Fibroblast of lung (primary cell): ENCODE measurements around the gene VWA8. TPM values are rescaled to one million over a fixed set of nuclear protein-coding genes. Genes with fewer than 3 reads are reported as not detected.
A peak's percentile ranks its signal among the peaks of the same experiment; 100 is the strongest.

Source experiments
- DNase-seq, 2 donors: peaks; one replicate each; pipeline versions ENCODE4 v3.0.0 to v3.0.0-alpha.2; 2010; ENCODE audit warnings: low read depth in 2 of 2
- H2AFZ ChIP-seq: 2 replicates; pipeline ENCODE4 v1.5.1; 2012; ENCODE audit warnings: low read length, control low read depth, inconsistent platforms
- H3K27ac ChIP-seq: 2 replicates; pipeline ENCODE4 v1.5.1; 2011; ENCODE audit warnings: low read length, control low read depth; ENCODE audit not compliant: insufficient read depth
- H3K27me3 ChIP-seq: 2 replicates; pipeline ENCODE4 v1.5.1; 2011; ENCODE audit warnings: mild to moderate bottlenecking, low read length; ENCODE audit not compliant: control insufficient read depth, insufficient read depth
- H3K36me3 ChIP-seq: 2 replicates; pipeline ENCODE4 v1.5.1; 2011; ENCODE audit warnings: low read length; ENCODE audit not compliant: control insufficient read depth, insufficient read depth
- H3K4me1 ChIP-seq: 2 replicates; pipeline ENCODE4 v1.5.1; 2011; ENCODE audit warnings: low read length; ENCODE audit not compliant: control insufficient read depth, insufficient read depth; ENCODE audit errors: extremely low read depth
- H3K4me2 ChIP-seq: 2 replicates; pipeline ENCODE4 v1.5.1; 2011; ENCODE audit warnings: low read length, control low read depth; ENCODE audit not compliant: insufficient read depth; ENCODE audit errors: extremely low read depth
- H3K4me3 ChIP-seq, 4 experiments: fragments of 200-600 bp in 1 of 4; sonication (generic) in 1 of 4; replicated peaks in 1 of 4; 2 replicates each; pipeline ENCODE4 v1.5.1; 2011 to 2016; ENCODE audit warnings: low read length in 4 of 4, low read depth in 3 of 4, mild to moderate bottlenecking in 3 of 4, control low read depth in 2 of 4, inconsistent platforms in 1 of 4, mixed read lengths in 1 of 4; ENCODE audit not compliant: insufficient read depth in 1 of 4; ENCODE audit errors: control extremely low read depth in 1 of 4
- H3K79me2 ChIP-seq: 2 replicates; pipeline ENCODE4 v1.5.1; 2012; ENCODE audit warnings: mild to moderate bottlenecking, low read length, inconsistent platforms; ENCODE audit not compliant: control insufficient read depth, insufficient read depth
- H3K9ac ChIP-seq: 2 replicates; pipeline ENCODE4 v1.5.1; 2011; ENCODE audit warnings: mild to moderate bottlenecking, low read length, control low read depth; ENCODE audit not compliant: insufficient read depth
- H3K9me3 ChIP-seq: 2 replicates; pipeline ENCODE4 v1.5.1; 2012; ENCODE audit warnings: low read depth, low read length; ENCODE audit not compliant: control insufficient read depth, insufficient read depth
- H4K20me1 ChIP-seq: 2 replicates; pipeline ENCODE4 v1.5.1; 2011; ENCODE audit warnings: low read length; ENCODE audit not compliant: control insufficient read depth, insufficient read depth; ENCODE audit errors: extremely low read depth
- CTCF ChIP-seq, 2 donors: IDR thresholded peaks in 1 of 2; conservative IDR thresholded peaks in 1 of 2; 1 replicate in 1 of 2; 2 replicates in 1 of 2; pipeline ENCODE4 v1.5.1; 2011 to 2012; ENCODE audit warnings: low read length in 2 of 2, control low read depth in 1 of 2, inconsistent platforms in 1 of 2, low read depth in 1 of 2, mild to moderate bottlenecking in 1 of 2
- EZH2 ChIP-seq: IDR thresholded peaks from 2 replicates; pipeline ENCODE4 v1.5.1; 2012; ENCODE audit warnings: low read length, control low read depth, mild to moderate bottlenecking; ENCODE audit errors: missing control alignments
- polyA plus RNA-seq, 2 donors: library from polyadenylated mRNA; depleted of rRNA in 1 of 2; stranded (reverse) in 1 of 2; unstranded in 1 of 2; fragments of >200 nt; gene quantifications; 2 replicates each; pipeline ENCODE4 v1.2.1, GENCODE V29; 2011 to 2012; ENCODE audit warnings: missing spikeins in 1 of 2
- total RNA-seq: library from RNA; depleted of rRNA; stranded (reverse); fragments of >200 nt; gene quantifications from 2 replicates; pipeline ENCODE4 v1.2.1, GENCODE V29; 2014

Gene VWA8
- total and polyA plus RNA-seq, 2 donors (not counting 1 experiment from before 2014, with no cell fraction given): 12.6 to 29.9 TPM

- Histone ChIP-seq H3K27me3 (no peaks in the 10 kb centered on the region), H4K20me1 (no peaks in the 10 kb centered on the region), H3K9ac (no peak overlapping the region), H3K36me3 (no peaks in the 10 kb centered on the region), H3K27ac (no peak overlapping the region), H3K4me3 (no peak overlapping the region), H3K4me2 (no peak overlapping the region), H3K4me1 (peaks cover 3% of the 10 kb centered on the region), H3K9me3 (no peaks in the 10 kb centered on the region), H3K79me2 (no peaks in the 10 kb centered on the region), H2AFZ (no peak overlapping the region)
- TF ChIP-seq EZH2 (no peak), CTCF (conservative IDR thresholded peaks at IDR 0.05 in 1 of 2, IDR thresholded peaks at IDR 0.05 in 1 of 2; ENCODE audit: low read depth in 1 of 2, low read length in 2 of 2) (no peak)
- DNase-seq: no peak
Observed at GRCh38 chr13:41655997-41656396, 304.9 kb downstream of the VWA8 start.

GRCh38 chr13:41654796-41655195, 306.1 kb downstream of the VWA8 start:
- no peaks in the 10 kb centered on the region for H3K79me2 ChIP-seq
- H2AFZ ChIP-seq: no peak overlapping the region
- no peak overlapping the region for H3K27ac ChIP-seq
- H3K36me3 ChIP-seq: no peaks in the 10 kb centered on the region
- TF ChIP-seq EZH2 (no peak), CTCF (conservative IDR thresholded peaks at IDR 0.05 in 1 of 2, IDR thresholded peaks at IDR 0.05 in 1 of 2; ENCODE audit: low read depth in 1 of 2, low read length in 2 of 2) (no peak)
- no peaks in the 10 kb centered on the region for H3K9me3 ChIP-seq
- no peak overlapping the region for H3K4me3 ChIP-seq
- no peak overlapping the region for H3K4me2 ChIP-seq
- H3K4me1 ChIP-seq: peaks cover 3% of the 10 kb centered on the region
- no peaks in the 10 kb centered on the region for H4K20me1 ChIP-seq
- no peak for DNase-seq
- H3K27me3 ChIP-seq: no peaks in the 10 kb centered on the region
- no peak overlapping the region for H3K9ac ChIP-seq

- Histone ChIP-seq H3K4me3 (no peak overlapping the region), H3K36me3 (no peaks in the 10 kb centered on the region), H3K79me2 (no peaks in the 10 kb centered on the region), H3K4me2 (no peak overlapping the region), H4K20me1 (no peaks in the 10 kb centered on the region), H3K4me1 (no peaks in the 10 kb centered on the region), H3K9ac (no peak overlapping the region), H3K9me3 (no peaks in the 10 kb centered on the region), H3K27ac (no peak overlapping the region), H2AFZ (no peak overlapping the region), H3K27me3 (no peaks in the 10 kb centered on the region)
- peak; percentile 57 to 58 for TF ChIP-seq CTCF (conservative IDR thresholded peaks at IDR 0.05 in 1 of 2, IDR thresholded peaks at IDR 0.05 in 1 of 2; ENCODE audit: low read depth in 1 of 2, low read length in 2 of 2)
- TF ChIP-seq EZH2: no peak
- peak; percentile 60 to 84 for DNase-seq
Observed at GRCh38 chr13:41652735-41653361, 308.1 kb downstream of the VWA8 start.
